CD14-positive monocyte (primary cell): ENCODE measurements around the gene NETO1. TPM values are rescaled to one million over a fixed set of nuclear protein-coding genes. Genes with fewer than 3 reads are reported as not detected.

Source experiments
- DNase-seq, 3 donors: peaks; one replicate each; pipeline ENCODE4 v3.0.0-alpha.2; 2011 to 2022
- H2AFZ ChIP-seq: 2 replicates; pipeline ENCODE4 v1.6.0; 2012; ENCODE audit warnings: mild to moderate bottlenecking, low read depth, low read length, inconsistent platforms; ENCODE audit not compliant: insufficient read depth, poor library complexity, severe bottlenecking
- H3K27ac ChIP-seq, 2 donors: 1 replicate in 1 of 2; 2 replicates in 1 of 2; pipeline ENCODE4 v1.5.1; 2012 to 2013; ENCODE audit warnings: low read length in 2 of 2, control low read depth in 1 of 2, inconsistent platforms in 1 of 2, low read depth in 1 of 2, mild to moderate bottlenecking in 1 of 2
- H3K27me3 ChIP-seq, 2 donors: one replicate each; pipeline versions ENCODE4 v1.6.0 to v1.6.1; 2011 to 2013; ENCODE audit warnings: low read length in 2 of 2; ENCODE audit not compliant: control insufficient read depth in 2 of 2, insufficient read depth in 2 of 2
- H3K36me3 ChIP-seq, 2 donors: replicated peaks in 1 of 2; 1 replicate in 1 of 2; 2 replicates in 1 of 2; pipeline versions ENCODE4 v1.5.1 to v1.6.1; 2012 to 2013; ENCODE audit warnings: low read length in 2 of 2, control low read depth in 1 of 2, inconsistent platforms in 1 of 2, mild to moderate bottlenecking in 1 of 2; ENCODE audit not compliant: insufficient read depth in 2 of 2, control insufficient read depth in 1 of 2
- H3K4me1 ChIP-seq, 2 donors: 1 replicate in 1 of 2; 2 replicates in 1 of 2; pipeline versions ENCODE4 v1.5.1 to v1.6.1; 2012 to 2013; ENCODE audit warnings: low read length in 2 of 2, control low read depth in 1 of 2, inconsistent platforms in 1 of 2, mild to moderate bottlenecking in 1 of 2, moderate library complexity in 1 of 2; ENCODE audit not compliant: insufficient read depth in 2 of 2, control insufficient read depth in 1 of 2
- H3K4me2 ChIP-seq: replicated peaks from 2 replicates; pipeline ENCODE3; 2012; ENCODE audit warnings: low read length, moderate library complexity, mild to moderate bottlenecking; ENCODE audit not compliant: poor library complexity, severe bottlenecking; ENCODE audit errors: extremely low read depth
- H3K4me3 ChIP-seq, 3 experiments: fragments of 200-600 bp in 1 of 3; sonication (generic) in 1 of 3; replicated peaks in 1 of 3; 1 replicate in 2 of 3; 2 replicates in 1 of 3; pipeline ENCODE4 v1.5.1; 2011 to 2013; ENCODE audit warnings: low read length in 3 of 3, mild to moderate bottlenecking in 3 of 3, control low read depth in 2 of 3, low read depth in 2 of 3, inconsistent platforms in 1 of 3, moderate library complexity in 1 of 3
- H3K79me2 ChIP-seq: 2 replicates; pipeline ENCODE4 v1.6.0; 2012; ENCODE audit warnings: mild to moderate bottlenecking, control low read depth, inconsistent platforms, low read length, moderate library complexity; ENCODE audit not compliant: insufficient read depth
- H3K9ac ChIP-seq: 2 replicates; pipeline ENCODE4 v1.6.0; 2017; ENCODE audit warnings: low read length, mild to moderate bottlenecking; ENCODE audit not compliant: insufficient read depth, poor library complexity, severe bottlenecking
- H3K9me3 ChIP-seq, 2 donors: replicated peaks in 1 of 2; 1 replicate in 1 of 2; 2 replicates in 1 of 2; pipeline versions ENCODE4 v1.5.1 to v1.6.1; 2012 to 2013; ENCODE audit warnings: low read length in 2 of 2, control low read depth in 1 of 2; ENCODE audit not compliant: control insufficient read depth in 1 of 2, insufficient read depth in 1 of 2
- H4K20me1 ChIP-seq: 2 replicates; pipeline ENCODE4 v1.6.0; 2012; ENCODE audit warnings: mild to moderate bottlenecking, low read length, control low read depth, moderate library complexity; ENCODE audit not compliant: insufficient read depth
- H3K27ac Mint-ChIP-seq, 7 donors: one replicate each; pipeline ENCODE4 v1.8.0; 2020; ENCODE audit warnings: mild to moderate bottlenecking in 7 of 7, mixed read lengths in 7 of 7, moderate library complexity in 6 of 7, inconsistent platforms in 2 of 7
- H3K27me3 Mint-ChIP-seq, 3 donors: one replicate each; pipeline ENCODE4 v1.8.0; 2021 to 2022; ENCODE audit warnings: low read depth in 3 of 3, mild to moderate bottlenecking in 3 of 3, mixed read lengths in 3 of 3, moderate library complexity in 3 of 3, inconsistent platforms in 1 of 3
- H3K36me3 Mint-ChIP-seq, 2 donors: one replicate each; pipeline ENCODE4 v1.8.0; 2020; ENCODE audit warnings: mixed read lengths in 2 of 2, inconsistent platforms in 1 of 2, mild to moderate bottlenecking in 1 of 2
- H3K4me1 Mint-ChIP-seq: one replicate; pipeline ENCODE4 v1.8.0; 2020; ENCODE audit warnings: mild to moderate bottlenecking, mixed read lengths
- H3K4me3 Mint-ChIP-seq, 2 donors: one replicate each; pipeline ENCODE4 v1.8.0; 2020; ENCODE audit warnings: mild to moderate bottlenecking in 2 of 2, mixed read lengths in 2 of 2, moderate library complexity in 1 of 2
- H3K9me3 Mint-ChIP-seq, 7 donors: one replicate each; pipeline ENCODE4 v1.8.0; 2020 to 2022; ENCODE audit warnings: mixed read lengths in 7 of 7, mild to moderate bottlenecking in 6 of 7, moderate library complexity in 6 of 7, inconsistent platforms in 2 of 7
- WGBS: methylation state at CpG from one replicate; pipeline ENCODE4 v1.1.5; 2013; ENCODE audit warnings: missing lambda C conversion rate; ENCODE audit not compliant: insufficient coverage; 5-methylcytosine and 5-hydroxymethylcytosine counted together
- intact Hi-C, 2 donors: fragments of 100-400 bp; cut with micrococcal nuclease; formaldehyde crosslinking; loops; one replicate each; pipeline versions ENCODE4 v1.15.0 to v1.15.1; 2023
- polyA plus RNA-seq, 3 donors: library from polyadenylated mRNA; depleted of rRNA in 1 of 3; unstranded in 2 of 3; stranded (reverse) in 1 of 3; fragments of 300-500 nt in 2 of 3; fragments of >200 nt in 1 of 3; fragmentation: Illumina TruSeq in 2 of 3; gene quantifications; 1 replicate in 2 of 3; 2 replicates in 1 of 3; pipeline ENCODE4 v1.2.3, GENCODE V29; 2012 to 2021
- TF ChIP-seq, protein P1 (sequence below): fragments of 200-600 bp; IDR thresholded peaks from one replicate; pipeline ENCODE4 v1.8.0; 2022; ENCODE audit warnings: antibody characterized with exemption, mild to moderate bottlenecking

Gene NETO1
- polyA plus RNA-seq, 3 donors, result not detected

DNA sequence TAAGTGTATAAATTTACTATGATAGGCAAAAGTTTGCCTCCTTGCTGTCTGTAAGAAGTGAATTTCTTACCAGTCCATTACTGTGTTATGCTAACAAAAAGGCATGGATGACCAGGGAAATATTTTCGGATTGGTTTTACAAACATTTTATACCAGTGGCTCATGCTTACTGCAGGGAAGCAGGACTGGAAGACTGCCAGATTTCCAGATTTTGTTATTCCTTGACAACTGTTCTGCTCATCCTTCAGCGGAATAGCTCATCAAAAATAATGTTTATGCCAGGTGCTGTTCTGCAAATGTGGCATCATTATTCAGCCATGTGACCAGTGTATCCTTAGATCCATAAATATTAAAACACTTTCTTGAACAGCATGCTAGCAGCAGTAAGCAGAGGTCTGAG, 40.4 kb upstream of the NETO1 start:
- Histone ChIP-seq H2AFZ (no peak overlapping the region), H3K9me3 (no peaks in the 10 kb centered on the region), H3K36me3 (no peaks in the 10 kb centered on the region), H4K20me1 (no peaks in the 10 kb centered on the region), H3K27me3 (no peaks in the 10 kb centered on the region), H3K4me2 (no peak overlapping the region), H3K79me2 (no peaks in the 10 kb centered on the region), H3K4me1 (no peaks in the 10 kb centered on the region), H3K4me3 (no peak overlapping the region), H3K27ac (no peak overlapping the region), H3K9ac (no peak overlapping the region)
- H3K36me3 Mint-ChIP-seq, result no peaks in the 10 kb centered on the region
- intact Hi-C loops, result no loop called here
- no peaks in the 10 kb centered on the region for H3K4me1 Mint-ChIP-seq
- TF ChIP-seq, protein P1, sequence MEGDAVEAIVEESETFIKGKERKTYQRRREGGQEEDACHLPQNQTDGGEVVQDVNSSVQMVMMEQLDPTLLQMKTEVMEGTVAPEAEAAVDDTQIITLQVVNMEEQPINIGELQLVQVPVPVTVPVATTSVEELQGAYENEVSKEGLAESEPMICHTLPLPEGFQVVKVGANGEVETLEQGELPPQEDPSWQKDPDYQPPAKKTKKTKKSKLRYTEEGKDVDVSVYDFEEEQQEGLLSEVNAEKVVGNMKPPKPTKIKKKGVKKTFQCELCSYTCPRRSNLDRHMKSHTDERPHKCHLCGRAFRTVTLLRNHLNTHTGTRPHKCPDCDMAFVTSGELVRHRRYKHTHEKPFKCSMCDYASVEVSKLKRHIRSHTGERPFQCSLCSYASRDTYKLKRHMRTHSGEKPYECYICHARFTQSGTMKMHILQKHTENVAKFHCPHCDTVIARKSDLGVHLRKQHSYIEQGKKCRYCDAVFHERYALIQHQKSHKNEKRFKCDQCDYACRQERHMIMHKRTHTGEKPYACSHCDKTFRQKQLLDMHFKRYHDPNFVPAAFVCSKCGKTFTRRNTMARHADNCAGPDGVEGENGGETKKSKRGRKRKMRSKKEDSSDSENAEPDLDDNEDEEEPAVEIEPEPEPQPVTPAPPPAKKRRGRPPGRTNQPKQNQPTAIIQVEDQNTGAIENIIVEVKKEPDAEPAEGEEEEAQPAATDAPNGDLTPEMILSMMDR, result no peak
- H3K4me3 Mint-ChIP-seq, result no peak overlapping the region
- no peak overlapping the region for H3K27ac Mint-ChIP-seq
- peaks cover 0 to 2% (median 0%) of the 10 kb centered on the region in 7 donors for H3K9me3 Mint-ChIP-seq
- no CpG with 5 or more reads among the region's 2 CpGs for WGBS
- no peak for DNase-seq
- no peaks in the 10 kb centered on the region for H3K27me3 Mint-ChIP-seq

DNA sequence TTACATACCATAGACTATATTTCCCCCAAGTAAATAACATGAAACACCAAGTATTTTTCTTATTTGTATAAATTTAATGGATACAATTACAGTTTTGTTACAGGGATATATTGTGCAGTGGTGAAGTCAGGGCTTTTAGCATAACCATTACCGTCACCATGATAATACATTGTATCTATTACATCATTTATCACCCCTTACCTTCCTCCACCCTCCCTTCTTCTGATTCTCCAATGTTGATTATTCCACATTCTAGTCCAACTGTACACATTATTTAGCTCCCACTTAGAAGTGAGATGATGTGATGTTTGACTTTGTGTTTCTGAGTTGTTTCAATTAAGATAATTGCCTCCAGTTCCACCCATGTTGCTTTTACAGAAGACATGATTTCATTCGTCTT, 35.2 kb upstream of the NETO1 start:
- no peaks in the 10 kb centered on the region for H3K36me3 Mint-ChIP-seq
- Histone ChIP-seq H3K4me1 (no peaks in the 10 kb centered on the region), H4K20me1 (no peaks in the 10 kb centered on the region), H3K4me2 (no peak overlapping the region), H3K9me3 (no peaks in the 10 kb centered on the region), H3K9ac (no peak overlapping the region), H3K27me3 (no peaks in the 10 kb centered on the region), H3K4me3 (no peak overlapping the region), H2AFZ (no peak overlapping the region), H3K36me3 (no peaks in the 10 kb centered on the region), H3K79me2 (no peaks in the 10 kb centered on the region), H3K27ac (no peak overlapping the region)
- no peak for DNase-seq
- intact Hi-C loops, result no loop called here
- WGBS, result no CpG with 5 or more reads among the region's 2 CpGs
- no peak overlapping the region for H3K4me3 Mint-ChIP-seq
- H3K4me1 Mint-ChIP-seq, result no peaks in the 10 kb centered on the region
- H3K27ac Mint-ChIP-seq, result no peak overlapping the region
- peaks cover 0 to 1% (median 0%) of the 10 kb centered on the region in 3 donors for H3K27me3 Mint-ChIP-seq
- peaks cover 0 to 3% (median 0%) of the 10 kb centered on the region in 7 donors for H3K9me3 Mint-ChIP-seq
- TF ChIP-seq, protein P1, result no peak
